ENCODE results near the gene IYD.

Gene IYD

DNA sequence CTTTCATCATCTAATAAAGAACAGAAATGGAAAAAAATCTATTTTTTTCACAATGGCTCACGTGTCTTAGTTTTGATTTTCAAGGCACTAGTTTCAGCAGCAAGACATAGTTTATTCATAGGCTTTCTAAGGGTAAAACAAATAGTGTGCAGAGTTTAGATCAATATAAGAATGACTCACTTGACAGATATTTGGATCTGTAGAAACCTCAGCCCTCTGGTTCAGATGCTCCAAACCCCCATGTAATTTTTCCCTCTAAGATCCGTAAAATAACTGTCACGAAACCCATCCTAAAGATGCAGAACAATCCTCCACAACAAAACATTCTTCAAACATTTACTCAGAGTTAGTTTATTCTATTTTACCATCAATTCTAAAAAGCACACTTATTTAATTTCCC lies 43.4 kb downstream of the IYD start:
- H4K20me1 ChIP-seq (ENCODE audit: insufficient read depth): no peaks in the 10 kb centered on the region
- H3K4me2 ChIP-seq: no peak overlapping the region
- no peak overlapping the region for H3K9ac ChIP-seq
- H3K27ac ChIP-seq: no peak overlapping the region
- no peaks in the 10 kb centered on the region for H3K36me3 ChIP-seq (ENCODE audit: insufficient read depth)
- TF ChIP-seq, protein P1, sequence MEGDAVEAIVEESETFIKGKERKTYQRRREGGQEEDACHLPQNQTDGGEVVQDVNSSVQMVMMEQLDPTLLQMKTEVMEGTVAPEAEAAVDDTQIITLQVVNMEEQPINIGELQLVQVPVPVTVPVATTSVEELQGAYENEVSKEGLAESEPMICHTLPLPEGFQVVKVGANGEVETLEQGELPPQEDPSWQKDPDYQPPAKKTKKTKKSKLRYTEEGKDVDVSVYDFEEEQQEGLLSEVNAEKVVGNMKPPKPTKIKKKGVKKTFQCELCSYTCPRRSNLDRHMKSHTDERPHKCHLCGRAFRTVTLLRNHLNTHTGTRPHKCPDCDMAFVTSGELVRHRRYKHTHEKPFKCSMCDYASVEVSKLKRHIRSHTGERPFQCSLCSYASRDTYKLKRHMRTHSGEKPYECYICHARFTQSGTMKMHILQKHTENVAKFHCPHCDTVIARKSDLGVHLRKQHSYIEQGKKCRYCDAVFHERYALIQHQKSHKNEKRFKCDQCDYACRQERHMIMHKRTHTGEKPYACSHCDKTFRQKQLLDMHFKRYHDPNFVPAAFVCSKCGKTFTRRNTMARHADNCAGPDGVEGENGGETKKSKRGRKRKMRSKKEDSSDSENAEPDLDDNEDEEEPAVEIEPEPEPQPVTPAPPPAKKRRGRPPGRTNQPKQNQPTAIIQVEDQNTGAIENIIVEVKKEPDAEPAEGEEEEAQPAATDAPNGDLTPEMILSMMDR (conservative IDR thresholded peaks at IDR 0.05; ENCODE audit: low read depth, low read length): no peak
- H3K4me1 ChIP-seq (ENCODE audit: low read depth, poor library complexity, severe bottlenecking): peaks cover under 1% of the 10 kb centered on the region
- H3K4me3 ChIP-seq (IDR thresholded peaks at IDR 0.05; ENCODE audit: insufficient read depth, low read depth, low read length): no peak overlapping the region
- no peaks in the 10 kb centered on the region for H3K27me3 ChIP-seq (ENCODE audit: insufficient read depth, low read depth)
- no peaks in the 10 kb centered on the region for H3K79me2 ChIP-seq (ENCODE audit: insufficient read depth, low read depth)
- H2AFZ ChIP-seq (ENCODE audit: low read depth): no peak overlapping the region

DNA sequence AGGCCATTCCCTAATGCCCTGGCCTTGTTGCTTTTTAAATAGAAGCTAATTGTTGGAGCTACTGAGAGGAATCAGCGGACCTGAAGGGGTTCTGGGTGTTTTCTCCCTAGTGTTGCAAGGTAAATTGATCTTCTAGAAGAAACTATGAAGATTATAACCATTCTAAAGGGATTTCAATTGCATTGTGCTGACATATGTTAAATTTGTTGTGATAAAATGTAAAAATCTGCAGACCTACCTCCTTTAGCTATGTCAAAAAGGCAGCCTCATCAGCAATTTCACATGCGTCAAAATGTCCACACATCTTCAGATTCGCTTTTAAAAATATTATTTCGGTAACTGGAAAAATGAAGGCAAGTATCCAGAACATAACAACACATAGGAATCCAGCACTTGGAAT lies 44.4 kb downstream of the IYD start:
- no peak overlapping the region for H2AFZ ChIP-seq (ENCODE audit: low read depth)
- H4K20me1 ChIP-seq (ENCODE audit: insufficient read depth): no peaks in the 10 kb centered on the region
- H3K9ac ChIP-seq: no peak overlapping the region
- no peaks in the 10 kb centered on the region for H3K36me3 ChIP-seq (ENCODE audit: insufficient read depth)
- H3K4me1 ChIP-seq (ENCODE audit: low read depth, poor library complexity, severe bottlenecking): peaks cover 10% of the 10 kb centered on the region
- H3K4me3 ChIP-seq (IDR thresholded peaks at IDR 0.05; ENCODE audit: insufficient read depth, low read depth, low read length): no peak overlapping the region
- no peak overlapping the region for H3K4me2 ChIP-seq
- H3K27me3 ChIP-seq (ENCODE audit: insufficient read depth, low read depth): no peaks in the 10 kb centered on the region
- H3K27ac ChIP-seq: no peak overlapping the region
- H3K79me2 ChIP-seq (ENCODE audit: insufficient read depth, low read depth): no peaks in the 10 kb centered on the region
- TF ChIP-seq, protein P1 (conservative IDR thresholded peaks at IDR 0.05; ENCODE audit: low read depth, low read length): no peak

DNA sequence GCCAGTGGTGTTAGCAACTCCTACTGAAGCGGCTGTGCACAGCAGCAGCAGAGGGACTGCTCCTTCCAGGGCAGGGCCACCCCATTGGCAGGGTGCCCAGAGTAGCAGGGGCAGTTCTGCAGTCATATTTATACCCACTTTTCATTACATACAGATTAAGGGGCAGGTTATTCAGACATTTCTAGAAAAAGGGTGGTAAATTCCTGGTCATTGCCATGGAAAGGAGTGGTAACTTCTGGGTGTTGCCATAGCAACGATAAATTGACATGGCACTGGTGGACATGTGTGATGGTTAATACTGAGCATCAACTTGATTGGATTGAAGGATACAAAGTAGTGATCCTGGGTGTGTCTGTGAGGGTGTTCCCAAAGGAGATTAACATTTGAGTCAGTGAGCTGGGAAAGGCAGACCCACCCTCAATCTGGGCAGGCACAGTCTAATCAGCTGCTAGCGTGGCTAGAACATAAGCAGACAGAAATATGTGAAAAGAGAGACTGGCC lies 45.0 kb downstream of the IYD start:
- Histone ChIP-seq H3K27me3 (ENCODE audit: insufficient read depth, low read depth) (no peaks in the 10 kb centered on the region), H2AFZ (ENCODE audit: low read depth) (no peak overlapping the region), H3K9ac (no peak overlapping the region), H3K79me2 (ENCODE audit: insufficient read depth, low read depth) (no peaks in the 10 kb centered on the region), H3K4me2 (no peak overlapping the region), H3K36me3 (ENCODE audit: insufficient read depth) (no peaks in the 10 kb centered on the region), H3K4me3 (IDR thresholded peaks at IDR 0.05; ENCODE audit: insufficient read depth, low read depth, low read length) (no peak overlapping the region), H3K4me1 (ENCODE audit: low read depth, poor library complexity, severe bottlenecking) (peaks cover 15% of the 10 kb centered on the region), H3K27ac (no peak overlapping the region), H4K20me1 (ENCODE audit: insufficient read depth) (no peaks in the 10 kb centered on the region)
- TF ChIP-seq, protein P1 (conservative IDR thresholded peaks at IDR 0.05; ENCODE audit: low read depth, low read length): no peak

DNA sequence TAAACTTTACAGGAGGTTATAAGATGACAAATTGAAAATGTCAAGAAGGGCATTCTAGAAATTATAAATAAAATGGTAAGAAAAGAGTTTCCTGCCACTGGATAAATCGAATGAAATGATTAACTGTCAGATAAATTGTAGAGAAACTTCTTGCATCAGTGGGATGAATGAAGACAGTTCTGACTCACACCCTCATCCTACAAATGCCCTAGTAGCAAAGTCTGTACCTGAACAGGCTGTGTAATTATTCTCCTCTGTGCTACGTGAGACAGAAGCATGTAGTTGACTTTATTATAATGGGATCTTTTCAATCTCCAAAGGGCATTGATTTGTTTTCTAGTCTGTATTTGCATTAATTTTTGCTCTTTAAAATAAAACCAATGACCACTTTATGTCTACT lies 47.3 kb downstream of the IYD start:
- Histone ChIP-seq H3K4me1 (ENCODE audit: low read depth, poor library complexity, severe bottlenecking) (peaks cover 21% of the 10 kb centered on the region), H3K27me3 (ENCODE audit: insufficient read depth, low read depth) (no peaks in the 10 kb centered on the region)
- TF ChIP-seq, protein P1 (conservative IDR thresholded peaks at IDR 0.05; ENCODE audit: low read depth, low read length): no peak

More for the DNA sequence above, 47.3 kb downstream of the IYD start:
- Histone ChIP-seq H3K79me2 (ENCODE audit: insufficient read depth, low read depth) (no peaks in the 10 kb centered on the region), H2AFZ (ENCODE audit: low read depth) (no peak overlapping the region), H3K36me3 (ENCODE audit: insufficient read depth) (no peaks in the 10 kb centered on the region), H3K27ac (no peak overlapping the region), H3K4me2 (no peak overlapping the region), H3K9ac (no peak overlapping the region), H4K20me1 (ENCODE audit: insufficient read depth) (no peaks in the 10 kb centered on the region), H3K4me3 (IDR thresholded peaks at IDR 0.05; ENCODE audit: insufficient read depth, low read depth, low read length) (no peak overlapping the region)

Measured in KMS-11 (cell line).